Stomach (tissue), 9 donors: ENCODE results near the gene ZNF384. TPM values are rescaled to one million over a fixed set of nuclear protein-coding genes. Genes with fewer than 3 reads are reported as not detected.

ENCODE experiments used
- DNase-seq, 2 donors: peaks; one replicate each; pipeline versions ENCODE4 v3.0.0 to v3.0.0-alpha.2; 2013 to 2019
- H3K27ac ChIP-seq, 5 donors: fragments of 200-600 bp in 4 of 5; sonication (generic) in 4 of 5; one replicate each; pipeline ENCODE4 v1.5.1; 2013 to 2019; ENCODE audit warnings: mild to moderate bottlenecking in 1 of 5, moderate library complexity in 1 of 5
- H3K27me3 ChIP-seq, 3 donors: fragments of 200-600 bp; sonication (generic); one replicate each; pipeline ENCODE4 v1.5.1; 2017 to 2019; ENCODE audit warnings: mixed run types in 1 of 3
- H3K36me3 ChIP-seq, 4 donors: fragments of 200-600 bp; sonication (generic); 1 replicate in 3 of 4; 2 replicates in 1 of 4; pipeline ENCODE4 v1.5.1; 2016 to 2019
- H3K4me1 ChIP-seq, 4 donors: fragments of 200-600 bp; sonication (generic); one replicate each; pipeline ENCODE4 v1.5.1; 2016 to 2019
- H3K4me3 ChIP-seq, 4 donors: fragments of 200-600 bp; sonication (generic) in 3 of 4; one replicate each; pipeline ENCODE4 v1.5.1; 2016 to 2019; ENCODE audit warnings: mild to moderate bottlenecking in 1 of 4
- H3K9me3 ChIP-seq, 4 donors: fragments of 200-600 bp; sonication (generic); one replicate each; pipeline ENCODE4 v1.5.1; 2016 to 2019
- EP300 ChIP-seq: sonication (generic); formaldehyde crosslinking; IDR thresholded peaks from one replicate; pipeline ENCODE4 v1.6.1; 2017; ENCODE audit warnings: antibody characterized with exemption
- POLR2A ChIP-seq, 4 donors: fragments of 450-650 bp; IDR thresholded peaks; one replicate each; pipeline ENCODE4 v1.6.1; 2016; ENCODE audit warnings: antibody characterized with exemption in 4 of 4, control low read depth in 2 of 4, mild to moderate bottlenecking in 1 of 4, moderate library complexity in 1 of 4
- POLR2AphosphoS5 ChIP-seq, 3 donors: sonication (generic); formaldehyde crosslinking; IDR thresholded peaks; one replicate each; pipeline ENCODE4 v1.6.1; 2016; ENCODE audit warnings: antibody characterized with exemption in 3 of 3
- WGBS, 5 donors: extraction: QIAGEN DNeasy Blood & Tissue Kit in 3 of 5; methylation state at CpG; one replicate each; pipeline versions ENCODE4 v1.1.5 to v1.1.7; 2013 to 2018; 5-methylcytosine and 5-hydroxymethylcytosine counted together
- intact Hi-C: fragments of 100-400 bp; cut with DNase I; formaldehyde crosslinking; loops from one replicate; pipeline ENCODE4 v1.15.1; 2023; ENCODE audit warnings: low total_unique reads
- polyA plus RNA-seq, 3 donors: library from polyadenylated mRNA; stranded (reverse); fragments of 200-250 nt; gene quantifications; one replicate each; pipeline ENCODE4 v1.2.3, GENCODE V29; 2013
- total RNA-seq, 5 donors: library from RNA; depleted of rRNA; stranded (reverse); fragments of >200 nt; gene quantifications; one replicate each; pipeline versions ENCODE4 v1.1.0 to v1.2.3, GENCODE V29; 2014 to 2016
- TF ChIP-seq, protein P1 (sequence below), 7 experiments: fragments of 450-650 bp in 4 of 7; fragments of 200-600 bp in 3 of 7; sonication (generic) in 3 of 7; IDR thresholded peaks; one replicate each; pipeline ENCODE4 v1.5.1; 2016 to 2019; ENCODE audit warnings: antibody characterized with exemption in 7 of 7, control low read depth in 2 of 7, mild to moderate bottlenecking in 1 of 7
- donor health status: healthy with polysubstance abuse.
- donor health status: Bipolar disorder and iron deficiency.
- donor health status: healthy.

ZNF384 gene
- total and polyA plus RNA-seq, 8 donors: 16.5 to 207 (median 28.1) TPM

- H3K27ac ChIP-seq: peak overlapping the region in 1 of 5 donors; percentile 42
- intact Hi-C loops: no loop called here
- 79 to 88% (median 85%) methylated on average over 5 of the region's 5 CpGs for WGBS, 5 donors
- H3K36me3 ChIP-seq: peaks cover 62 to 100% (median 96%) of the 10 kb centered on the region in 4 donors
- no peaks in the 10 kb centered on the region for H3K9me3 ChIP-seq
- TF ChIP-seq EP300 (no peak), POLR2AphosphoS5 (IDR thresholded peaks at IDR 0.05) (no peak), POLR2A (IDR thresholded peaks at IDR 0.05) (no peak)
- TF ChIP-seq, protein P1, sequence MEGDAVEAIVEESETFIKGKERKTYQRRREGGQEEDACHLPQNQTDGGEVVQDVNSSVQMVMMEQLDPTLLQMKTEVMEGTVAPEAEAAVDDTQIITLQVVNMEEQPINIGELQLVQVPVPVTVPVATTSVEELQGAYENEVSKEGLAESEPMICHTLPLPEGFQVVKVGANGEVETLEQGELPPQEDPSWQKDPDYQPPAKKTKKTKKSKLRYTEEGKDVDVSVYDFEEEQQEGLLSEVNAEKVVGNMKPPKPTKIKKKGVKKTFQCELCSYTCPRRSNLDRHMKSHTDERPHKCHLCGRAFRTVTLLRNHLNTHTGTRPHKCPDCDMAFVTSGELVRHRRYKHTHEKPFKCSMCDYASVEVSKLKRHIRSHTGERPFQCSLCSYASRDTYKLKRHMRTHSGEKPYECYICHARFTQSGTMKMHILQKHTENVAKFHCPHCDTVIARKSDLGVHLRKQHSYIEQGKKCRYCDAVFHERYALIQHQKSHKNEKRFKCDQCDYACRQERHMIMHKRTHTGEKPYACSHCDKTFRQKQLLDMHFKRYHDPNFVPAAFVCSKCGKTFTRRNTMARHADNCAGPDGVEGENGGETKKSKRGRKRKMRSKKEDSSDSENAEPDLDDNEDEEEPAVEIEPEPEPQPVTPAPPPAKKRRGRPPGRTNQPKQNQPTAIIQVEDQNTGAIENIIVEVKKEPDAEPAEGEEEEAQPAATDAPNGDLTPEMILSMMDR (IDR thresholded peaks at IDR 0.05): no peak
- peaks cover 0 to 17% (median 0%) of the 10 kb centered on the region in 4 donors for H3K4me1 ChIP-seq
- no peak for DNase-seq
- no peaks in the 10 kb centered on the region for H3K27me3 ChIP-seq
- H3K4me3 ChIP-seq: no peak overlapping the region
These were observed 35.2 kb downstream of the ZNF384 start for GRCh38 chr12:6653987-6654386.

DNA sequence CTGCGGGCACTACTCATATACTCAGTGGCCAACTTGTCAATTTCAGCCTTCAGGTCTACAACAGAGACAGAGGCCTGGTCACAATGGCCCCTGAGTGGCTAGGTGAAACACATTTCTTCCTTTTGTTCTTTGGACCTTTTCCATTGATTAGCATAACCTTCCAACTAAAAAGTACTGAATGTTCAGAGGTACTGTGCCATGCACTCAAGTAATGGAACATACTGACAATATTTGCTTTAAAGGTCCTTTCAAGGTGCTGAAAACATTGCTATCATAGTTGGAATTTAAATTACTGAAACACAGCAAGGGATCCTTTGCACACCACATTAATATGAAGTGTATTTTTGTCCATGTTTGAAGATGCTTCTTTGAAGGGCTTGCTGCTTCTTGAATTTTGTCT, 35.8 kb downstream of the ZNF384 start:
- DNase-seq: no peak
- 92 to 100% (median 95%) methylated on average over 1 of the region's 1 CpG for WGBS, 5 donors
- H3K27me3 ChIP-seq: no peaks in the 10 kb centered on the region
- TF ChIP-seq EP300 (no peak), POLR2A (IDR thresholded peaks at IDR 0.05) (no peak), POLR2AphosphoS5 (IDR thresholded peaks at IDR 0.05) (no peak)
- TF ChIP-seq, protein P1 (IDR thresholded peaks at IDR 0.05): no peak
- H3K4me1 ChIP-seq: peaks cover 0 to 11% (median 0%) of the 10 kb centered on the region in 4 donors
- peaks cover 62 to 100% (median 99%) of the 10 kb centered on the region in 4 donors for H3K36me3 ChIP-seq
- intact Hi-C loops: no loop called here
- peak overlapping the region in 3 of 5 donors; percentile 8 to 42 (median 37) for H3K27ac ChIP-seq
- H3K4me3 ChIP-seq: no peak overlapping the region
- H3K9me3 ChIP-seq: no peaks in the 10 kb centered on the region

- peaks cover 61 to 96% (median 95%) of the 10 kb centered on the region in 4 donors for H3K36me3 ChIP-seq
- intact Hi-C loops: no loop called here
These were observed 36.8 kb downstream of the ZNF384 start for GRCh38 chr12:6652391-6652790.

GRCh38 chr12:6650832-6651231, 38.3 kb downstream of the ZNF384 start:
- H3K27me3 ChIP-seq: no peaks in the 10 kb centered on the region
- TF ChIP-seq, protein P1 (IDR thresholded peaks at IDR 0.05): no peak
- TF ChIP-seq EP300 (no peak), POLR2AphosphoS5 (IDR thresholded peaks at IDR 0.05) (no peak), POLR2A (IDR thresholded peaks at IDR 0.05) (no peak)
- intact Hi-C loops: no loop called here
- 86 to 93% (median 87%) methylated on average over 7 to 8 of the region's 8 CpGs for WGBS, 5 donors
- DNase-seq: no peak
- no peak overlapping the region for H3K4me3 ChIP-seq
- no peak overlapping the region for H3K27ac ChIP-seq
- no peaks in the 10 kb centered on the region for H3K9me3 ChIP-seq
- peaks cover 7 to 19% (median 13%) of the 10 kb centered on the region in 4 donors for H3K4me1 ChIP-seq
- H3K36me3 ChIP-seq: peaks cover 46 to 81% (median 79%) of the 10 kb centered on the region in 4 donors

More at GRCh38 chr12:6652391-6652790, 36.8 kb downstream of the ZNF384 start:
- TF ChIP-seq EP300 (no peak), POLR2A (IDR thresholded peaks at IDR 0.05) (no peak), POLR2AphosphoS5 (IDR thresholded peaks at IDR 0.05) (no peak)
- TF ChIP-seq, protein P1 (IDR thresholded peaks at IDR 0.05): no peak
- Histone ChIP-seq H3K4me3 (no peak overlapping the region), H3K4me1 (peaks cover 0 to 14% (median 4%) of the 10 kb centered on the region in 4 donors), H3K27me3 (no peaks in the 10 kb centered on the region), H3K9me3 (no peaks in the 10 kb centered on the region), H3K27ac (peak overlapping the region in 1 of 5 donors; percentile 15)
- WGBS, 5 donors: 85 to 95% (median 90%) methylated on average over 11 to 12 of the region's 12 CpGs
- DNase-seq: no peak
